Measurements from ENCODE around the gene KCND2. TPM values are rescaled to one million over a fixed set of nuclear protein-coding genes. Genes with fewer than 3 reads are reported as not detected.

The KCND2 gene
- under 1 TPM; 0.07 to 0.93 (median 0.30) TPM for total RNA-seq

DNA sequence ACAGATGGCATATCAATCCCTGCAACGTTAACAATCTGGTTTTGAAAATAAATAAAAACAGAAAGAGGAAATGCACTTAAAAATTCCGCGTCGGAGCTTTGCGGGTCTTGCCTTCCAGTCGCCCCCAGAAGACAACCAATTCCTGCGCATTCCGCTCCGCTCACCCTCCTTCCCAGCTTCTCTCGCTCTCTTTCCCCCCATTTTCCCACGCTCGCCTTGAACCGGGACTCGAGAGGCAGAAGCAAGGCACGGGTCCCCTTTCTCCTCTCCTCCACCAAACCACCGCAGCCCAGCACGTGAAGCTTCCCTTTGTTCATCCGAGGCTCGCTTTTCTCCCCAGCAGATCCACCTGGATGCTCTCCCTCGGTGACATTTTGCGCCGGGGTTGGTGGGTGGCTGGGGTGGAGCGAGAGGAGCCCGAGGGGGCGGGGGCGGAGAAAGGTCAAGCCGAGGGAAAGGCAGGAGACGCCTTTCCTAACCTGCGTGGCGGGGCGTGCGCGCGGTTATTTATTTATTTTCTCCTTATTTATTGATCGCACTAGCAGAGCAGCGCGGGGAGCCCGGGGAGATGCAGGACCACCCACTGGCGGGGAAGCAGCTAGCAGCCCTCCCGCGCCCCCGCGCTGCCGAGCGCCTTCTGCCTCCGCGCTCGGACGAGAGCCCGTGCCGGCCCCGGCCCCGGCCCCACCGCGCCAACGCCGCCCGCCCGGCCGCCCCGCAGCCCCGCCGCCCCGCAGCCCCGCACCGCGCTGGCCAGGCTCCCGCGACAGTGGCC is at the start of gene KCND2:
Gene KCND2 (plus strand): TSS at position 475 of the 775 bp plus-strand sequence.
- TF ChIP-seq POLR2A (IDR thresholded peaks at IDR 0.05): no peak
- TF ChIP-seq, protein P1, sequence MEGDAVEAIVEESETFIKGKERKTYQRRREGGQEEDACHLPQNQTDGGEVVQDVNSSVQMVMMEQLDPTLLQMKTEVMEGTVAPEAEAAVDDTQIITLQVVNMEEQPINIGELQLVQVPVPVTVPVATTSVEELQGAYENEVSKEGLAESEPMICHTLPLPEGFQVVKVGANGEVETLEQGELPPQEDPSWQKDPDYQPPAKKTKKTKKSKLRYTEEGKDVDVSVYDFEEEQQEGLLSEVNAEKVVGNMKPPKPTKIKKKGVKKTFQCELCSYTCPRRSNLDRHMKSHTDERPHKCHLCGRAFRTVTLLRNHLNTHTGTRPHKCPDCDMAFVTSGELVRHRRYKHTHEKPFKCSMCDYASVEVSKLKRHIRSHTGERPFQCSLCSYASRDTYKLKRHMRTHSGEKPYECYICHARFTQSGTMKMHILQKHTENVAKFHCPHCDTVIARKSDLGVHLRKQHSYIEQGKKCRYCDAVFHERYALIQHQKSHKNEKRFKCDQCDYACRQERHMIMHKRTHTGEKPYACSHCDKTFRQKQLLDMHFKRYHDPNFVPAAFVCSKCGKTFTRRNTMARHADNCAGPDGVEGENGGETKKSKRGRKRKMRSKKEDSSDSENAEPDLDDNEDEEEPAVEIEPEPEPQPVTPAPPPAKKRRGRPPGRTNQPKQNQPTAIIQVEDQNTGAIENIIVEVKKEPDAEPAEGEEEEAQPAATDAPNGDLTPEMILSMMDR (IDR thresholded peaks at IDR 0.05 in 4 of 5, conservative IDR thresholded peaks at IDR 0.05 in 1 of 5): no peak

DNA sequence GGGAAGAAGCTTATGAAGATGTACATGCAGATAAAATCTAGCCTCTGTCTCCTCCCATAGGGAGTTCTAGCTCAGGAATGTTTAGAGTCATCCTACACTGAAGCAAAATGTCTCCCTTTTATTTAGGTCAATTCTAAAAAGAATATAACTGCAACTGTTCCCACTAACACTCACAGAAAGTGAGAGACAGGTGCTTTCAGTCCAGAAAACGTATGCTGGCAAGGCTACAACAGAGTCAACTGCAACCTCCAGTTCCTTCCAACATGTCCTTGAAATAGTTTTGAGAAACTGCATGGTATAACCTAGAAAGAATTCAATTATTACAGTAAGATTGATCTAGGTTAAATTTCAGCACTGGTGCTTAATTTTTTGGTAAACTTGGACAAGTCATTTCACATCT is 46.8 kb upstream of the KCND2 start:
- TF ChIP-seq POLR2A (IDR thresholded peaks at IDR 0.05): no peak
- TF ChIP-seq, protein P1 (IDR thresholded peaks at IDR 0.05 in 4 of 5, conservative IDR thresholded peaks at IDR 0.05 in 1 of 5): no peak
- in situ Hi-C loops (cut with MboI; ENCODE audit: low sequenced_read_pairs in 4 of 4): no loop called here
- intact Hi-C loops (cut with DNase I; ENCODE audit: low total_unique reads): no loop called here
- DNase-seq (no peak), ATAC-seq (no peak)
- Histone ChIP-seq H3K4me3 (no peak overlapping the region), H3K27me3 (no peaks in the 10 kb centered on the region), H3K4me1 (no peaks in the 10 kb centered on the region), H3K27ac (no peak overlapping the region), H3K36me3 (no peaks in the 10 kb centered on the region), H3K9me3 (no peaks in the 10 kb centered on the region)

More for the DNA sequence above, at the start of gene KCND2:
- in situ Hi-C loops (cut with MboI; ENCODE audit: low sequenced_read_pairs in 4 of 4) (loop anchor here in 3 of 4 donors (10.0 to 25.0 kb wide), 2 partner anchors 336 to 338 kb away; no protein-coding TSS in a partner anchor), intact Hi-C loops (cut with DNase I; ENCODE audit: low total_unique reads) (loop anchor here (1.0 kb wide), 1 partner anchor 338 kb away; no protein-coding TSS in a partner anchor)
- H3K27me3 ChIP-seq: peaks cover 0 to 10% (median 0%) of the 10 kb centered on the region in 3 donors
- H3K36me3 ChIP-seq: no peaks in the 10 kb centered on the region
- peaks cover 0 to 6% of the 10 kb centered on the region in 2 donors for H3K4me1 ChIP-seq
- ATAC-seq: no peak
- DNase-seq: no peak
- no peak within 1 kb of the TSS for H3K27ac ChIP-seq
- H3K9me3 ChIP-seq: no peaks in the 10 kb centered on the region
- peak within 1 kb of the TSS; percentile 40 to 53 (median 50) for H3K4me3 ChIP-seq

DNA sequence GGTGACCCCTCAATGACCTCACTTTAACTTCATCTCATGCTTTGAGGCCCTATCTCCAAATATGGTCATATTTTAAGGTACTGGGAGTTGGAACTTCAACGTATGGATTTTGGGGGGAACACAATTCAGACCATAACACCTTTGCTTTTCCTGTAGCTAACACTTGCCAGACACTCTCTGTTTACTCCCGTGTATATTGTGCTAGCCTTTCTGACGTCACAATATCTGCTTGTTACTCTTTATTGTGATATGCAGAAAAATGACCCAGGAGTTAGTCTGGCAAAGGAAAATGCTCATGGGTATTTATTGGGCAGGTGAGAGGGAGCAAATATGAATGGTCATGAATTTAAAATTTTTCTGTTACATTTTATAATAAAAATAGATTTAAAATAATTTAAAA is 45.7 kb upstream of the KCND2 start:
- no peak for TF ChIP-seq POLR2A (IDR thresholded peaks at IDR 0.05)
- TF ChIP-seq, protein P1 (IDR thresholded peaks at IDR 0.05 in 4 of 5, conservative IDR thresholded peaks at IDR 0.05 in 1 of 5): no peak
- Histone ChIP-seq H3K27ac (no peak overlapping the region), H3K27me3 (no peaks in the 10 kb centered on the region), H3K4me1 (no peaks in the 10 kb centered on the region), H3K9me3 (no peaks in the 10 kb centered on the region), H3K36me3 (no peaks in the 10 kb centered on the region), H3K4me3 (no peak overlapping the region)
- DNase-seq (no peak), ATAC-seq (no peak)
- intact Hi-C loops (cut with DNase I; ENCODE audit: low total_unique reads): no loop called here
- in situ Hi-C loops (cut with MboI; ENCODE audit: low sequenced_read_pairs in 4 of 4): no loop called here

DNA sequence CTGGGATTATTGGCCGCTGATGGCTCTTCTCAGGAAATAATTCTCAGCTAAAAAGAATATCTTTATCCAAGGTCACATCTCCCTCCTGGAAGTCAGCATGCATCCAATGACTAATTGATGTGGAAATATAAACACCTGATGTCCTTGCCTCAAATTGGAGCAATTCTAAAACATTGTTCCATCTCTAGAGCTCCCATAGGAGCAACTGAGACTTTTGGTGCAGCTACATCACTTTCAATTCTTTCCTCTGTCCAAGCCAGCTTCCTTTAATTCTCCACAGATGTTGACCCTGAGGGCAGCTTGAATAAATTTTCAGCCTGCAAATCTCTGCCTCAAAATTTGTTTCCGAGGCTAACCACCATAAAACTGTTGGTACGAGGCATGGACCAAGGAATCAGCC is 43.9 kb upstream of the KCND2 start:
- intact Hi-C loops (cut with DNase I; ENCODE audit: low total_unique reads): no loop called here
- no peaks in the 10 kb centered on the region for H3K36me3 ChIP-seq
- ATAC-seq (peak; percentile 36 to 54), DNase-seq (no peak)
- no peaks in the 10 kb centered on the region for H3K4me1 ChIP-seq
- no peak overlapping the region for H3K4me3 ChIP-seq
- TF ChIP-seq, protein P1 (IDR thresholded peaks at IDR 0.05 in 4 of 5, conservative IDR thresholded peaks at IDR 0.05 in 1 of 5): no peak
- TF ChIP-seq POLR2A (IDR thresholded peaks at IDR 0.05): no peak
- no peaks in the 10 kb centered on the region for H3K27me3 ChIP-seq
- H3K27ac ChIP-seq: no peak overlapping the region
- H3K9me3 ChIP-seq: no peaks in the 10 kb centered on the region
- in situ Hi-C loops (cut with MboI; ENCODE audit: low sequenced_read_pairs in 4 of 4): no loop called here

All from gastrocnemius medialis (tissue), 4 donors.